ENCODE results near the gene PHF3.
"Not testable (repeated sequence)": the region's sequence is repeated elsewhere in the genome, so short reads cannot be mapped to it uniquely, and the experiment has no call there.

The PHF3 gene

DNA sequence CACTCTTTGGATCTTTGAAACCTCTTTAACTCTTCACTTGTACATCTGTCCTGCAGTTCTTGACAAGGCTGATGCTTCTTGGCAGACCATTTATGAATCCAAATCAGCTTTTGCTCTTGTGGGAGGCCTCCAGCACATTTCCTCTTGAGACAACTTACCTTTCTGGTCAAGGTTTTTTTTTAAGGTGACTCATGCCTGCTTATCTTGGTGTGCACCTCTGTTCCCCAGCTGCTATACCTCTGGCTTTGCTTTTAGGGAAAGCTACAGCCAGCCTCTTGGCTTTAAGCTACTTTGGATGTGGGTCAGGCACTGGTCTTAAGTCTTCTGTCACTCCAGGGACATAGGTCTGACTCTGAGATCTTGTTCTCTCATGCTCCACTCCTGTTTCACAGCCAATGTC lies 106.5 kb downstream of the PHF3 start:
- intact Hi-C loops (cut with DNase I), result no loop called here
- no peak for DNase-seq

- intact Hi-C loops (cut with DNase I), result no loop called here
Measured at GRCh38 chr6:63743691-63744090, 108.1 kb downstream of the PHF3 start.

GRCh38 chr6:63744810-63745209 lies 109.2 kb downstream of the PHF3 start:
- DNase-seq, result no peak
- intact Hi-C loops (cut with DNase I), result no loop called here

More at GRCh38 chr6:63743691-63744090, 108.1 kb downstream of the PHF3 start:
- no peak for DNase-seq

DNA sequence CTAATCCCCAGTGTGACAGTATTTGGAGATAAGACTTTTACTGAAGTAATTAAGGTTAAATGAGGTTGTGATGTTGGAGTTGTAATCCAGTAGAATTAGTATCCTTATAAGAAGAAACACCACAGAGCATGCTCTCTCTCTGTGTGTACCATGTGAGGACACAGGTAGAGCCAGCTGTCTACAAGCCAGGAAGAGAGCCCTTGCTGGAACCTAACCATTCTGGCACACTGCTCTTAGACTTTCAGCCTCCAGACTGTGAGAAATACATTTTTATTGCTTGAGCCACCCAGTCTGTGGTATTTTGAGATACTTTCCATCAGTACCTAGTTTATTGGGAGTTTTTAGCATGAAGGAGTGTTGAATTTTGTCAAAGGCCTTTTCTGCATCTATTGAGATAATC lies 110.2 kb downstream of the PHF3 start:
- intact Hi-C loops (cut with DNase I), result no loop called here
- DNase-seq, result no peak

DNA sequence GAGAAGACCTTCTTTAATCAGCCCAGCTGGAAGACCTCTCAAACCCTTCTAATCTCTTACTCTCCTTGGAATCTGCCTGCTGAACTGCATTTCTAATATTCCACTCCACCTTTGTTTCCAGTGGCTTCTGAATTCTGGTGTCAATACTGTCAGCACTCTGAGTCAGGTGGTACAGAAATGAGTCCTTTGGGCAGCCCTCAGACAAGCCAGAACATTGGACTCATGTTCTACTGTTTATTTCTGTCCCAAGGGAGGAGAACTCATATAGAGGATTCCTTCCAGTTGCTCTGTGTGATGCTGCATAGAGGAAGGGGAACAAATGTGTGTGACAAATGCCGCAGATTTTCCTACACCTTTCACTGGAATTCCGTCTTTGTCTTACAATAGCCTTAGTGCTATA lies 114.8 kb downstream of the PHF3 start:
- intact Hi-C loops (cut with DNase I), result no loop called here
- DNase-seq, result no peak

DNA sequence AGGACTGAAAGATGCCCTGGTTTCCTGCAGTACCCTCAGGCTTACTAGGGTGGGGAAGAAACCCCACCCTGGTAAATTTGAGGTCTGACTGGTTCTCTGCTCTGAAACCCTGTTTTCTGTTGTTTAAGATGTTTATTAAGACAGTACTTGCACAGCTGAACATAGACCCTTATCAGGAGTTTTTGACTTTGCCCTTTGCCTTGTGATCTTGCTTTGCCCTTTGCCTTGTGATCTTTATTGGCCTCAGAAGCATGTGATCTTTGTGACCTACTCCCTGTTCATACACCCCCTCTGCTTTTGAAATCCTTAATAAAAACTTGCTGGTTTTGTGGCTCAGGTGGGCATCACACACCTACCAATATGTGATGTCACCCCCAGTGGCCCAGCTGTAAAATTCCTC lies 121.7 kb downstream of the PHF3 start:
- intact Hi-C loops (cut with DNase I); DNase-seq: not testable (repeated sequence)

- no peak for DNase-seq
- intact Hi-C loops (cut with DNase I), result no loop called here
Measured at GRCh38 chr6:63757826-63758225, 122.2 kb downstream of the PHF3 start.

DNA sequence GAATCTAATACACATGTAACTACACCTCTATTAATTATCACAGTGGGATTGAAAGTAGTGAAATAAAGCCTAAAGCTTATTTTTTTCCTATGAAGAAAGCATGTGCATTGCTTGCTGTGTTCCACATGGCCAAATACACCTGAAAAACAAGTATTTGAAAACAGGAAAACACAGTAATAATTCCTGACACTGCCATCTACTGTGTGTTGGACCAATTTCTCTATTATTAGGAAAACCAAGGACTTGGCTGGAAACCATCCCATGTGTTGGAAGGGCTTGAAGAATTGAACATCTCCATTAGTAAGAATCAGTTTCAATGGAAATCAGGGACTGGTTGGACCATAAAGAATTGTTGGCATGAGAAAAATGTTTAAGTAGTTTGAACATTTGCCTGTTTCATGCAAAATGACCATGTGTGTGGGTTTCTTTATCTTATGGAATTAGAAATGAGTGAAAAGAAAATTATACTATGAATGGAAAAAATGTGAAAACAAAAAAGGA lies 124.1 kb downstream of the PHF3 start:
- intact Hi-C loops (cut with DNase I), result loop anchor here (5.0 kb wide), 1 partner anchor 167 kb away; no protein-coding TSS in a partner anchor
- DNase-seq, result no peak

GRCh38 chr6:63760199-63760598 lies 124.6 kb downstream of the PHF3 start:
- DNase-seq, result no peak
- intact Hi-C loops (cut with DNase I), result loop anchor here (5.0 kb wide), 1 partner anchor 168 kb away; no protein-coding TSS in a partner anchor

GRCh38 chr6:63764318-63764916 lies 128.8 kb downstream of the PHF3 start:
- DNase-seq, result peak in 1 of 42 donors; percentile 12
- intact Hi-C loops (cut with DNase I), result loop anchor here (5.0 kb wide), 1 partner anchor 172 kb away; no protein-coding TSS in a partner anchor
